Measurements from ENCODE around the gene AANAT.
"Not testable (repeated sequence)": the region's sequence is repeated elsewhere in the genome, so short reads cannot be mapped to it uniquely, and the experiment has no call there.

AANAT gene

DNA sequence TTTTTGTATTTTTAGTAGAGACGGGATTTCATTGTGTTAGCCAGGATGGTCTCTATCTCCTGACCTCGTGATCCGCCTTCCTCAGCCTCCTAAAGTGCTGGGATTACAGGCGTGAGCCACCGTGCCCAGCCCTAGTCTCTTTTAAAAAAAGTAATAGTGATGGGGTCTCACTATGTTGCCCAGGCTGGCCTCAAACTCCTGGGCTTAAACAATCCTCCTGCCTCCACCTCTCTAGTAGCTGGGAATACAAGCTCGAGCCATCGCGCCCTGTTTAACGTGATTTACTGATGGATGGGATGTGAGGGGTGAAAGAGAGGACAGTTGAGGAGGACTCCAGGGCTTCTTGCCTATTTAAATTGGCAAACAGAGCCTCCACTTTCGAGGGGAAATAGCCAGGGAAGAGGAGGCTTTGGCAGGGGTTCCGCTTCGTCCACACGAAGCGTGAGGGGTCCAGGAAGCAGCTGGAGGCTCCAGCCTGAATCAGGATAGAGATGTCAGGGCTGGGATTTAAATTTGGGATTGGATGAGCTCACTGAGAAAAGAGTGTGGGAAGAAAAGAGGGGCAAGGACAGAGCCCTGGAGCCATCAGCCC is 41.2 kb downstream of the AANAT start:
- not testable (repeated sequence) for DNase-seq

DNA sequence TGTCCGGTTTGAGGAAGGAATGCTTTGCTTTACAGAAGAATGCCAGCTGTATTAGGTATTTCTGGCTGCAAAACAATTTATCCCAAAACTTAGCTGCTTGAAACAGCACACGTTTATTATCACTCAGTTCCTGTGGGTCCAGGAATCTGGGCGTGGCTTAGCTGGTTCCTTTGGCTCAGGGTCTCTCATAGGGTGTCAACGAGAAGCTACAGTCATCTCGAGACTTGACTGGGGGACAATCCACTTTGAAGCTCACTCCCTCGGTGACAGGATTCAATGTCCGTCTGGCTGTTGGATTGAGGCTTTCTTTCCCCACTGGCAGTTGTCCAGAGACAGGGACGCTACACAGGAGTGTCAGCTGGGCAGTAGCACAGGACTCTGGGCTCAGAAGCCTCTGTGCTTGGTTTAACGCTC is 43.4 kb downstream of the AANAT start:
- DNase-seq, result no peak

DNA sequence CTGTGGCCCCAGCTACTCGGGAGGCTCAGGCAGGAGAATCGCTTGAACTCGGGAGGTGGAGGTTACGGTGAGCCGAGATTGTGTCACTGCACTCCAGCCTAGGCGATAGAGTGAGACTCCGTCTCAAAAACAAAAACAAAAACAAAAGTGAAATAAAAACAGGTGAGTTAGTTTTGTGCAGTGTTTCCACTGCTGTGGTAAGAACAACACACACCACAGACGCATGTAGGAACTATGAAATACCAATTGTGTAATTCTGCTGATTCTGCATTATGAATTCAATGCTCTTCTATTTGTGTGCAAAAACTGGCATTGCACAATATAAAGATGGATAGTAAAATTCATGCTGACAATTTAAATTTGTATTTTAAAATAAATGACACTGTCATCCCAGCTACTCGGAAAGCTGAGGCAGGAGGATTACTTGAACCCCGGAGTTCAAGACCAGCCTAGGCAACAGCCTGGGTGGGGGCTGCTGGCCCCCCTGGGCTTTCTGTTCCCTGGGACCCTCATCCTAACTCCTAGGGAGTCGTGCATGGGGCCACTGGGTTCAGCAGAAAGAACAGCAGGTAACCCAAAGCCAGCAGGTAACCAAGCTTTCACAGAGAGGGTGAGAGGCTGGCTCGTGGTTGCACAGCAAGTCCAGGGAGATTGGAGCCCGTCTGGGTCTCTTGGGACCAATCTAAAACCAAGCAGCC is 44.4 kb downstream of the AANAT start:
- DNase-seq, result no peak

DNA sequence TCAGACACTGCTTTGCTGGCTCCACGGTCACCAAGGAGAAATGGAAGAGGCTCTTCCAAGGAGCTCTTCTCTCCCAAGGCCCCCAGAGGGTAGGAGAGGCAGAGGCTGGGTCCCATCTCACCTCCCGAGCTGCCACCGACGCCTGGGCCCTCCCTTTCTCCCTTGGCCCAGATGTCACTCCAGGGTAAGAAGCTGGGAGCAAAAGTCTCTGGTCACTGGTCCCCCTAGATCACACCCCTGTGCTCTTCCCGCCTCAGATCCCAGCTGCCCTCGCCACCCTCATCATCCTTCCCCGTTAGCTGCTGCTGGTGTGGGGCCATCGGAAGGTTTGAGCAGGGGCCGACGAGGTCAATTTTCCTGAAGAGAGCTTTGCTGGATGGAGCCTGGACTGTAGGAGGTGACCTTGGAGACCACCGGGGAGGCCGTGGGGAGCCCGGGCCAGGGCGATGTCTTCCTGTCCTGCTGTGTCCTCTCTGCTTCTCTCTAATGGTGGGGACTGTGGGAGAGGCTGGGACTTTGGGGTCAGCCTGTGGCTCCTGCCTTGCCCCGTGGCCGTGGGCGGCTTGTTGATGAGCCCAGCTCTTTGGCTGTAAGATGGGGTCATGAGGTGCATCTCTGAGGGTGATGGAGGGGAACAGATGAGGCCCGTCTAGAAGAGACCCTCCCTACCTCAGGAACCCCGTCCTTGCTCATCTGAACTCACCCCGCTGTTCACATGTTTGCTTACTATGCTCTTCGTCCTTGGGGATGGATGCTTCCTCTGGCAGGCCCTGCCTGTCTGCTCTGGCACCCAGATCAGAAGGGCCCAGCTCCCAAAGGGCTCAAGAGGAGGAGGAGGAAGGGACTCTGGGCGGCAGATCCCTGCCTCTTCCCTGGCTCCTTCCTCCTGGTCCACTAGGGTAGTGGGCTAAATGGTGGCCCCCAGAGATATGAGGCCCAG is 45.2 kb downstream of the AANAT start:
- no peak for DNase-seq

DNA sequence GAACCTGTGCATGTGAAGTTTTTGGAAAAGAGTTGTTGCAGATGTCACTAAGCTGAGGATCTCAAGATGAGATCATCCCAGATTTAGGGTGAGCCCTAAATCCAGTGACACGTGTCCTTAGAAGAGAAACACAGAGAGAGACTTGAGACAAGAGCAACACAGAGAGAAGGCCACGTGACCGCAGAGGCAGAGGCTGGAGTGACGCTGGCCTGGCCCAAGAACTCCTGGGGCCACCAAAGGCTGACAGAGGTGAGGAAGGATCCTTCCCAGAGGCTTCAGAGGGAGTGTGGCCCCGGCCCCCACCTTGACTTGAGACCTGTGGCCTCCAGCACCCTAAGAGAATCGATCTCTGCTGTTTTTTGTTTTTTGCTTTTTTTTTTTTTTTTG is 45.9 kb downstream of the AANAT start:
- DNase-seq, result no peak

DNA sequence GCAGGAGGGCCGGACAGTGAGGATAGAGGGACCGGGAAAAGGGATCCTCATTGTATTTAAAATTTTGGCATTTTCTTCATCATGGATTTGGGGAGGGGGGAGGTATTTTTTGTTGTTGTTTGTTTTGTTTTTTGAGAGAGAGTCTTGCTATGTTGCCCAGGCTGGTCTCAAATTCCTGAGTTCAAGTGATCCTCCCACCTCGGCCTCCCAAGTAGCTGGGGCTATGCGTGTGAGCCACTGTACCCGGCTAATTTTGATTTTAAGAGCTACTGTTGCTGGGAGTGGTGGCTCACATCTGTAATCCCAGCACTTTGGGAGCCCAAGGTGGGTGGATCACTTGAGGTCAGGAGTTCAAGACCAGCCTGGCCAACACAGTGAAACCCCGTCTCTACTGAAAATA is 47.0 kb downstream of the AANAT start:
- DNase-seq, result not testable (repeated sequence)

DNA sequence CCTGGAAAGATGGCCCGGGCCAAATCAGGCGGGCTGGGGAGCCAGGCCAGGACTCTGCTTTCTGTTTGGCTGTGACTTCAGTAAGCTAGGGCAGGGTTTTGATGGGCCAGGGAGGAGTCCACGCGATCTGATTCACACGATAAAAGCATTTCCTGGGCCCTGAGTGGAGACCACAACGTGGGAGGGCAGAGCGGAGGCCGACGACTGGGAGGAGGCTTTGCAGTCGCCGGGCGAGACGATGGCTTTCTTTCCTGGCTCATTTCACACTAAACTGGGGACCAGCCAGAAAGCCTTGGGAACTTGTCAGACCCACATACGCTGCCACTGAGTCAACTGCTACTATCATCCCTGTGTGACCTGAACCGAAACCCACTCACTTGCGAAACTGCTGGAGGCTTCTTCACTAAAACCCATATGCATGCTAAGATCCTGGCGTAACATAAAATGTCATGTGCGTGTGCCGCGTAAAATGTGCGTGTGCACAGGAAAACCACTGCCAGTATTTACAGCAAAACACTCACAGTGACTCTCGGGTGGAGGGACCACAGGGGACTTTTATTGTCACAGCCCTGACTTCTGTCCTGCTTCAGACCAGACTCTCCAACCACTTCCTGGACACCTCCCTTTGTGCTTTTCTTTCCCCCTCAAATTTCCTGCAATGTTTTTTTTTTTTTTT is 48.0 kb downstream of the AANAT start:
- no peak for DNase-seq

DNA sequence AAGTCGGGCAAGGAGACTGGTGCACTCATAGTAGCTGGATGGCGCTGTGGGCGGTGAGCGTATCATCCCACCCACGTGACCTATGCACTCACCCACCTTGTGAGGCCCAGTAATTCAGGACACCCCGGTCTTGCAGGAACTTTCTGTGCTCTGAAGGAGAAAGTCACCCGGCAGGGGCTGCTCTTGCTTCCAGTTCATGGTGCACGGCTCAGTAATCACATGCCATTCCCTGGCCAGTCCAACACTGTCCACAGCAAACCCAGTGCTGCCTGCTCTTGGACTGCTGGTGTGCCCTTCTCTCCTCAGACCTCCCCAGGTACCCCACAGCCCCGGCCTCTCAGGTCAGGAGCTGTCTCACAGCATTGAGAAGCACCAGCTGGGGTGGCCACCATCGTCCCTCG is 50.2 kb downstream of the AANAT start:
- DNase-seq, result no peak

DNA sequence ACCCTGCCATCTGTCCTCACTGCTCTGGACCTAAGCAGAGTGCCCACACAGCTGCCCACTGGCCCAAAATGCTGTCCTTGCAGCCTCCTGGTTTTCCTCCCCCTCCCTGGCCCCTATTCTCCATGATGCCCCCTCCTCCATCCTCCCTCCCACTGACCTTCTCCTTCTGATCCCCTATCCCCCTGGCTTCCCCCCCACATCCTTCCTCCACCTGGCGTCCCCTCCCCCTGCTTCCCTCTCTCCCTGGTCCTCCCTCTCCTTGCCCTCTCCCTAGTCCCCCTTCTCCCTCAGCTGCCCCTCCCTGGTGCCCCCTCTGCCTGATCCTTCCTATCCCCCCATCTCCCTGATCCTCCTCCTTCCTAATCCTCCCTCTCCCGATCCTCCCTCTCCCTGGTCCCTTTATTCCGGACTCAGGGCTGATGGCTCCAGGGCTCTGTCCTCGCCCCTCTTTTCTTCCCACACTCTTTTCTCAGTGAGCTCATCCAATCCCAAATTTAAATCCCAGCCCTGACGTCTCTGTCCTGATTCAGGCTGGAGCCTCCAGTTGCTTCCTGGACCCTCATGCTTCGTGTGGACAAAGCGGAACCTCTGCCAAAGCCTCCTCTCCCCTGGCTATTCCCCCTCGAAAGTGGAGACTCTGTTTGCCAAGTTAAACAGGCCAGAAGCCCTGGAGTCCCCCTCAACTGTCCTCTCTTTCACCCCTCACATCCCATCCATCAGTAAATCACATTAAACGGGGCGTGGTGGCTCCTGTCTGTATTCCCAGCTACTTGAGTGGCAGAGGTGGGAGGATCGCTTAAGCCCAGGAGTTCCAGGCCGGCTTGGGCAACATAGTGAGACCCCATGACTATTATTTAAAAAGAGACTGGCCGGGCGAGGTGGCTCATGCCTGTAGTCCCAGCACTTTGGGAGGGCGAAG is 51.9 kb downstream of the AANAT start:
- no peak for DNase-seq

Data from NCI-H146 (cell line).